Motor neuron (in vitro differentiated cells): ENCODE results near the gene FARP2. TPM values are rescaled to one million over a fixed set of nuclear protein-coding genes. Genes with fewer than 3 reads are reported as not detected.

Experiments
- ATAC-seq, 8 experiments: fragments of 200-7000 bp; cut with Tn5 transposase; replicated peaks in 6 of 8; 2 replicates each; pipeline ENCODE4 v1.8.0; 2021; ENCODE audit warnings: mild to moderate bottlenecking in 8 of 8, moderate library complexity in 8 of 8
- H3K27ac ChIP-seq, 2 donors: fragments of 250-450 bp; sonication (Bioruptor Pico); 2 replicates each; pipeline ENCODE4 v1.9.0; 2021; ENCODE audit warnings: antibody characterized with exemption in 2 of 2, mild to moderate bottlenecking in 2 of 2, moderate library complexity in 1 of 2
- H3K4me1 ChIP-seq, 2 donors: fragments of 250-450 bp; sonication (Bioruptor Pico); replicated peaks in 1 of 2; 2 replicates each; pipeline ENCODE4 v1.6.1; 2021; ENCODE audit warnings: antibody characterized with exemption in 2 of 2, mild to moderate bottlenecking in 2 of 2, moderate library complexity in 1 of 2
- H3K4me3 ChIP-seq, 5 donors: fragments of 250-450 bp; sonication (Bioruptor Pico); 2 replicates each; pipeline ENCODE4 v1.9.0; 2021; ENCODE audit warnings: antibody characterized with exemption in 5 of 5, mild to moderate bottlenecking in 5 of 5, moderate library complexity in 4 of 5
- WGBS, 10 experiments: fragments of 450-650 bp; shearing (Covaris generic); methylation state at CpG; one replicate each; pipeline ENCODE4 v1.0.0; 2022; 5-methylcytosine and 5-hydroxymethylcytosine counted together
- in situ Hi-C, 9 experiments: fragments of 400-800 bp; cut with MboI; loops; one replicate each; pipeline ENCODE4 v1.15.0; 2021; ENCODE audit warnings: low sequenced_read_pairs in 9 of 9, low pct_unique_long_range_greater_than_20kb in 2 of 9; ENCODE audit not compliant: unreplicated experiment in 9 of 9
- total RNA-seq, 8 experiments: library from RNA; unstranded; fragments of 300-600 nt; gene quantifications; 2 replicates each; pipeline versions ENCODE4 v1.2.3 to v1.2.4, GENCODE V29; 2022

FARP2 gene
- total RNA-seq, 8 experiments from 2014 or later = 11.9 to 41.2 (median 22.8) TPM

DNA sequence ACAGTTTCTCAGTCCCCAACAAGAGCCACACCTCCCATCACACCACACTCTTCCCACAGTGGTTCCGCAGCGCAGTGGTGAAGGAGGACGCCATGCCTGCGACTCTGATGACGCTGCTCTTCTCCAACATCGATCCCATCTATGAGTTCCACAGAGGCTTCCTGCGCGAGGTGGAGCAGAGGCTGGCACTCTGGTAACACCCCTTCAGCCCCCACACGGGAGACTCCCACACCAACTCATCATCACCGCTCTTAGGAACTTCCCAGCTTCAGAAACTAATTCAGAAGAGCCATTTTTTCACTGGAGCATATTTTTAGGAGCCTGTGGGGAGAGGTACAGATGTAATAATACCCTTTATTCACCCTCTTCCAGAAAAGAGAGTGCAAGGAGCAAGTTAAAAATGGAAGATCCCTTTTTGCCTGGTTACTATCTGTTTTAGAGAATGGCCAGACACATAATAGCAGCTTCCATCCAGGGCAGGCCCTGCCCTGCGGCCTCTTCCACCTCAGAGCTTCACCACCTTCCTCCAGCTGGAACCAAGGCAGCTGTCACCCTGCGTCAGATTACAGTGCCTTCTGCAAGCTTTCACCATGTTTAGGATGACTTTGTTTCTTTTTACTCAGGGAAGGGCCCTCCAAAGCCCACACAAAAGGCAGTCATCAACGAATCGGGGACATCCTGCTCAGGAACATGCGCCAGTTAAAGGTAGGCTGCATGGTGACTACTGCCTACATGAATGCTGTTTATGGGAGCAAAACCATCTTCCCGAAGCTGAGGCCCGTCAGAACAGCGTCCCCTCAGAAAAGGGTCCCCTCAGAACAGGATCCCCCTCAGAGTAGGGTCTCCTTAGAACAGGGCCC lies 107.4 kb downstream of the FARP2 start:
- in situ Hi-C loops = no loop called here
- Histone ChIP-seq H3K27ac (no peak overlapping the region), H3K4me3 (no peak overlapping the region), H3K4me1 (no peaks in the 10 kb centered on the region)
- WGBS, 10 experiments = 65 to 100% (median 96%) methylated on average over 1 to 10 of the region's 18 CpGs; no CpG with 5 or more reads in 3 of the 10 experiments
- ATAC-seq = no peak

DNA sequence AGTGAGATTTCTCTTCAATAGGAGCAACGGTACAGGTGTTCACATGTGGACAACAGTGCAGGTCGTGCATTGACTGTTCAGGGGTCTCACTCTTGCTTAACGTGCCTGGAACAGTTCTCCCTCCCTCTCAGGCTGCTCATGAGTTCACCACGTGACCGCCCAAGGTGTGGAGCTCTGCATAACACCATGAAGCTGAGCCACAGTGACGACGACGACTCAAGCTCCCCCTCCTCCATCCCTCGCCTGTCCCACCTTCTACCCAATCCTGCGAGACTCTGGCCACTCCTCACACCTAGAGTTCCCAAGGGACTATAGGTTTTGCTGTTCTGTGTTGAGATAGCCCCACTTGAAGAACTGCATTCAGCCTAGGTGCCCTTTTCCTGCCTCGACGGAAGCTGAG lies 109.5 kb downstream of the FARP2 start:
- WGBS, 10 experiments = 46 to 85% (median 60%) methylated on average over 2 to 8 of the region's 12 CpGs; no CpG with 5 or more reads in 3 of the 10 experiments
- H3K4me3 ChIP-seq = no peak overlapping the region
- ATAC-seq = peak in 1 of 8 experiments; percentile 20
- in situ Hi-C loops = no loop called here
- no peaks in the 10 kb centered on the region for H3K4me1 ChIP-seq
- no peak overlapping the region for H3K27ac ChIP-seq

DNA sequence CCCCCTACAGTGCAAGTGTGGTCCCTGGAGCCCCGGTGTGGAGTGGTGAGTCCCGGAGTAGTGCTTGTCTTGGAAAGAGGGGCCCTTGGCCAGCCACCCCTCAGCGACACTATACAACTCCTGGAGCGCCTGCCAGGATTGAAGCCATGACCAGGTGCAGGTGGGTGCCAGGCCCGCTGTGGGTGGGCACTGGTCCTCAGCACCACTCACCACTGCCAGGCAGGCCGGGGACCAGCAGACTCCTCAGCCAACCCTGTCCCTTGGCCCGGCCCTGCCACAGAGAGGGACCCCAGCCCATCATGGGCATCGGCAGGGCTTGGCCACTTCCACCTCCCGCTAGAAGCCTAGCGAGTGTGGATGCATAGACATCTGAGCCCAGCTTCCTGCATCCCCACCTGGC lies 110.1 kb downstream of the FARP2 start:
- in situ Hi-C loops = no loop called here

DNA sequence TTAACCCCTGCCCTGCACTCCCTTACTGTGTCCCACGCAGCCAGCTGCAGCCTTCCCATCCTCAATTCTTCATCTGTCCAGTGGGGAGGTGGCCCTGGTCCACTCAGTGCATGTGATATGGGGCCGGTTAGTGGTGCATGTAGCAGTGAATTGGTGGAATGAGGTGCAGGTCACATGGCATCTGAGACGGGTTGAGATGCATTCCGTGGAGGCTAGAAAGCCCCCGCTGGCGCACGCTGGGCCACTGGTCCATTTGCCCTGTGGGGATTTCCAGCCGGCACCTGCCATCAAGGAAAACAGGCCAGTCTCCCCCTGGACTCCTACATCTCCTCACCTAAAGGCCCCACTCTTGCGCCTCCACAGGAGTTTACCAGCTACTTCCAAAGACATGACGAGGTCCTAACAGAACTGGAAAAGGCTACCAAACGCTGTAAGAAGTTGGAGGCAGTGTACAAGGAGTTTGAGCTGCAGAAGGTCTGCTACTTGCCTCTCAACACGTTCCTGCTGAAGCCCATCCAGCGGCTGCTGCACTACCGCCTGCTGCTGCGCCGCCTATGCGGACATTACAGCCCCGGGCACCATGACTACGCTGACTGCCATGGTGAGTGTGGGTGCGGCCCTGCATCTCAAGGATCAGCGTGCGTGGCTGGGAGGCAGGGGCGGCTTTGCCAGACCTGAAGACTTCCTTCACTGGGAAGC lies 111.8 kb downstream of the FARP2 start:
- Histone ChIP-seq H3K4me1 (no peaks in the 10 kb centered on the region), H3K27ac (no peak overlapping the region), H3K4me3 (no peak overlapping the region)
- peak in 1 of 8 experiments; percentile 92 for ATAC-seq
- 50 to 100% (median 90%) methylated on average over 1 to 7 of the region's 23 CpGs for WGBS, 10 experiments
- in situ Hi-C loops = no loop called here

More for the DNA sequence above, 110.1 kb downstream of the FARP2 start:
- Histone ChIP-seq H3K27ac (no peak overlapping the region), H3K4me1 (no peaks in the 10 kb centered on the region), H3K4me3 (no peak overlapping the region)
- 91 to 100% (median 100%) methylated on average over 1 to 4 of the region's 10 CpGs; no CpG with 5 or more reads in 7 of the 10 experiments for WGBS, 10 experiments
- ATAC-seq = no peak

DNA sequence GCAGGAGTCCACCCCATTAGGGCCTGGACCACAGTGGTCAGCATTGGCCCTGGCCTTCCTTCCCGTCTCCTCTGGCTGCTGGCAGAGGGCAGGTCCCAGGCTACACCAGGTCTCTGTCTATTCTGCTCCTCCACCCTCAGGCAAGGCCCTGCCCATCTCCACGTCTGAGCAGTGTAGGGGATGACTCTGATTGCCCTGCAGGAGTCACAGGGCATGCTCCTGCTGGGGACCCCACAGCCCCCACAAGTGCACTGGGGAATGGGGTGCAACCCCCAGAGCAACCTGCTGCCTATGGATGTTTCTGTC lies 112.3 kb downstream of the FARP2 start:
- peak in 1 of 8 experiments; percentile 60 for ATAC-seq
- in situ Hi-C loops = no loop called here
- no peak overlapping the region for H3K27ac ChIP-seq
- H3K4me3 ChIP-seq = no peak overlapping the region
- no peaks in the 10 kb centered on the region for H3K4me1 ChIP-seq
- WGBS, 10 experiments = no CpG with 5 or more reads among the region's 2 CpGs

- Histone ChIP-seq H3K4me3 (no peak overlapping the region), H3K27ac (no peak overlapping the region), H3K4me1 (no peaks in the 10 kb centered on the region)
- in situ Hi-C loops = no loop called here
- 60 to 100% (median 89%) methylated on average over 1 to 2 of the region's 2 CpGs; no CpG with 5 or more reads in 6 of the 10 experiments for WGBS, 10 experiments
- ATAC-seq = no peak
These were observed 113.7 kb downstream of the FARP2 start for GRCh38 chr2:241469746-241470145.

- ATAC-seq = no peak
- Histone ChIP-seq H3K27ac (no peak overlapping the region), H3K4me3 (no peak overlapping the region), H3K4me1 (no peaks in the 10 kb centered on the region)
- 80 to 100% (median 90%) methylated on average over 1 to 2 of the region's 3 CpGs; no CpG with 5 or more reads in 5 of the 10 experiments for WGBS, 10 experiments
- in situ Hi-C loops = no loop called here
These were observed 117.3 kb downstream of the FARP2 start for GRCh38 chr2:241473399-241473798.

DNA sequence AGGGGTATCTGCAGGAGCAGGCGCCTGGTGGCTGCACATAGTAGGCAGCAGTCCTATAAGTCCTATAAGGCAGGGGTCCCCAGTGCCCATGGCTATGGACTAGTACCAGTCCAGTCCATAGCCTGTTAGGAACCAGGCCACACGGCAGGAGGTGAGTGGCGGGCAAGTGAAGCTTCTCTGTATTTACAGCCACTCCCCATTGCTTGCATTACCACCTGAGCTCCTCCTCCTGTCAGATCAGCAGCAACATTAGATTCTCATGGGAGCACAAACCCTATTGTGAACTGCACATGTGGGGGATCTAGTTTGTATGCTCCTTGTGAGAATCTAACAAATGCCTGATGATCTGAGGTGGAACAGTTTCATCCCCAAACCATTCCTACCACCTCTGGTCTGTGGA lies 119.2 kb downstream of the FARP2 start:
- no peaks in the 10 kb centered on the region for H3K4me1 ChIP-seq
- in situ Hi-C loops = no loop called here
- no peak overlapping the region for H3K27ac ChIP-seq
- no peak overlapping the region for H3K4me3 ChIP-seq
- no peak for ATAC-seq
- 80 to 83% methylated on average over 2 to 3 of the region's 3 CpGs; no CpG with 5 or more reads in 8 of the 10 experiments for WGBS, 10 experiments

DNA sequence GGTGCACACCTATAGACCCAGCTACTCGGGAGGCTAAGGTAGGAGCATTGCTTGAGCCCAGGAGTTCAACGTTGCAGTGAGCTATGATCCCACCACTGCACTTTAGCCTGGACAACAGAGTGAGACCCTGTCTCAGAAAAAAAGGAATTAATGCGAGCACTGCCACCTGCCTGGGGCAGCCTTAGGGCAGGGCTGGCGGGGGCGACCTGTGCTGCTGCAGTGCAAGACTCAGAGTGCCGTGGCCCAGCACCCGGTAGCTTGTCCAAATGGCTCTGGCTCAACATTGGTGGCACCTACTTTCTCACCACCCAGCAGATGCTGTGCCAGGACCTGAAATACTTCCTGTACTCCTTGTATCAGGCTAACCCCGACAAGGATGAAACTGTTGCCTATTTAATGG lies 122.1 kb downstream of the FARP2 start:
- in situ Hi-C loops = no loop called here
- no peak overlapping the region for H3K27ac ChIP-seq
- no peak for ATAC-seq
- WGBS, 10 experiments = 71 to 95% (median 85%) methylated on average over 3 to 6 of the region's 8 CpGs; no CpG with 5 or more reads in 5 of the 10 experiments
- no peaks in the 10 kb centered on the region for H3K4me1 ChIP-seq
- no peak overlapping the region for H3K4me3 ChIP-seq

DNA sequence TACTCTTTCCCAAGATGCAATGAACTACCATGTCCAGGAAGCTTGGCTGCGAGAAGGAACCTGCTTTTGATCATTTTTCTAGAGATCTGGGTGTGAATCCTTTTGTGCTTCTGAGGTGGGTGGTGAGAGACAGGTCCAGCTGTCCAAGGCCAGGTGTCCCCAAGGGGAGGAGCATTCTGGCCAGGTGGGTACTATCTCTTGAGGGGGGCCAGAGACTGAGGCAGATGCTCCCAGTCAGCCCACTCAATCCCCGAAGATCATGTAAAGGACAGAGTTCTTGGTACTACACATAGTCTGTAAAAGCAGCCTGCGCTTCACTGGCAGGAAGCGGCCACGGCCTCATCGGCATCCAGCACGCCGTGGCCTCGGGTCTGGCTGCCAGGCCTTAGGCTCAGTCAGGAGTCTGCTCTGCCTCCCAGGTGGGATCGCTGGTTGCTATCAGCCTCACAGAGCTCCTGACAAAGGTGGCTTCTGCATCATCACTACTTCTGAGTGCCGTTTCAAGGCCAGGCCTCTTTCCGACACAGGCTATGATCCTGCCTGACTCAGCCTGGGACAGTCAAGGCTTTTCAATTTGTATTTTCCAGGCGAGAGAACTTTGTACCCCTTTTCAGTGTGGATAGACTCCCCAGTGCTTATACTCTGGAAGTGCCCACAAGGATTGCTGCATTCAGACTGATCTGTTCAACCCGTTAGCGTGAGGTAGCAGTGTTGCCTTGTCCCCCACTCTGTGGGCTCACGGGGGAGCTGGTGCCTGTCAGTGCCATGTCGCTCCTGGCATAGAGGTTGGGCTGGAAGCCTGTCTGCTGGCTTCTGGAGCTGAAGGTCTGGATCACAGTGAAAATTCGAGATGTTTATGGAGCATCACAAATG lies 123.2 kb downstream of the FARP2 start:
- Histone ChIP-seq H3K4me3 (no peak overlapping the region), H3K27ac (no peak overlapping the region), H3K4me1 (no peaks in the 10 kb centered on the region)
- 40 to 100% (median 83%) methylated on average over 1 to 13 of the region's 18 CpGs for WGBS, 10 experiments
- in situ Hi-C loops = no loop called here
- ATAC-seq = no peak

GRCh38 chr2:241481687-241482086 lies 125.6 kb downstream of the FARP2 start:
- Histone ChIP-seq H3K27ac (no peak overlapping the region), H3K4me3 (no peak overlapping the region), H3K4me1 (no peaks in the 10 kb centered on the region)
- in situ Hi-C loops = no loop called here
- WGBS, 10 experiments = 100% methylated on average over 1 of the region's 1 CpG; no CpG with 5 or more reads in 8 of the 10 experiments
- no peak for ATAC-seq

DNA sequence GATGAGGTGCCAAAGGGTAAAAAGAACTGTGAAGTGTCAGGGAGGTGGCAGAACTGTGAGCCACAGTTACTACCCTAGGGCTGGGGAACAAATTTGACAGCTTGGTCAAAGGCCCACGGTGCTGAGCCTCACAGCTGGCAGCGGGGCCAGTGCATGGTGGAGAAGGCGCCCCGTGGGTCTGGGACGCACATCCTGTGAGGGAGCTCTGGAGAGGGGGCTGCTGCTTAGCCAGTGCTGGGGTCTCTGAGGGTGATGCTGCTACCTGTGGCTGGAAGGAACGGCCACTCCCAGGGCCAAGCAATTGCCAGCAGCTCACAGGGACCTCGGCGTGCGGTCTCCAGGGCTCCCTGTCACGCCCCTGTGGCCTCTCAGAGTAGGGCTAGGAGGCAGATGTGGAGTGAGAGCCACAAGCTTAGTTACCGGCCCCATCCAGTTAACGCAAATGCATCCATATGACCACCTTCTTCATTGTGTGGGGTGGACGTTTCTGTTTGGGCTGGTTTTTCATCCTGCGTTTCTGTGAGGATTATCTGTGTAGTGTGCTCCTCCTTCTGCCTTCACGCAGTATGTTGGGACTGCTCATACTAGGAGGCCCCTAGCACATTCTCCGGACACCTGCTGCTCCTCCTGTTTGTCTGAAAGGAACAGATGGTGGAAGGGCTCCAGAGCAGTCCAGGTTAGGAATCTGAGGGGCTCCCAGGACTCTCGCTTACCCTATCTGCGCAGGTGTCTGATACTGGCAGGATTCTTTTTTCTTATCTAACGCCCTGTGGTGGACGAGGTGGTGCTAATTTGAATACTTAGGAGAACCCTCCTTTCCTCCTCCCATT lies 126.3 kb downstream of the FARP2 start:
- in situ Hi-C loops = no loop called here
- H3K4me3 ChIP-seq = no peak overlapping the region
- no peaks in the 10 kb centered on the region for H3K4me1 ChIP-seq
- peak in 5 of 8 experiments; percentile 16 to 71 (median 61) for ATAC-seq
- WGBS, 10 experiments = 78 to 100% (median 90%) methylated on average over 2 to 7 of the region's 20 CpGs; no CpG with 5 or more reads in 3 of the 10 experiments
- H3K27ac ChIP-seq = no peak overlapping the region
